HEK293 (cell line): Measurements from ENCODE around the gene EXOSC5.
A peak's percentile ranks its signal among the peaks of the same experiment; 100 is the strongest.

Experiments used
- GLI2 ChIP-seq: fragments of 450-650 bp; formaldehyde crosslinking; IDR thresholded peaks from 2 replicates; pipeline ENCODE4; 2017; ENCODE audit warnings: missing biosample characterization, missing genetic modification characterization, low read depth, borderline replicate concordance
- GLIS1 ChIP-seq: fragments of 450-650 bp; formaldehyde crosslinking; IDR thresholded peaks from 2 replicates; pipeline ENCODE4 v1.5.1; 2016; ENCODE audit warnings: missing biosample characterization, missing genetic modification characterization
- GLIS2 ChIP-seq: fragments of 450-650 bp; formaldehyde crosslinking; IDR thresholded peaks from 2 replicates; pipeline ENCODE4 v1.5.1; 2016; ENCODE audit warnings: missing biosample characterization, missing genetic modification characterization
- IKZF3 ChIP-seq: fragments of 450-650 bp; IDR thresholded peaks from 2 replicates; pipeline ENCODE4 v1.5.0; 2018; ENCODE audit warnings: missing biosample characterization, mild to moderate bottlenecking, missing genetic modification characterization, moderate library complexity
- KLF1 ChIP-seq: fragments of 450-650 bp; formaldehyde crosslinking; IDR thresholded peaks from 2 replicates; pipeline ENCODE4 v1.5.1; 2016; ENCODE audit warnings: missing biosample characterization, missing genetic modification characterization
- KLF16 ChIP-seq: fragments of 450-650 bp; formaldehyde crosslinking; IDR thresholded peaks from 2 replicates; pipeline ENCODE4 v1.5.1; 2017; ENCODE audit warnings: missing biosample characterization, missing genetic modification characterization
- KLF9 ChIP-seq: fragments of 450-650 bp; formaldehyde crosslinking; IDR thresholded peaks from 2 replicates; pipeline ENCODE4 v1.5.1; 2016; ENCODE audit warnings: missing biosample characterization, missing genetic modification characterization, low read depth
- REPIN1 ChIP-seq: fragments of 450-650 bp; formaldehyde crosslinking; IDR thresholded peaks from 2 replicates; pipeline ENCODE4 v1.5.1; 2017; ENCODE audit warnings: missing biosample characterization, missing genetic modification characterization, low read depth
- ZNF248 ChIP-seq: fragments of 450-650 bp; formaldehyde crosslinking; IDR thresholded peaks from 2 replicates; pipeline ENCODE4 v1.5.1; 2017; ENCODE audit warnings: missing biosample characterization, missing genetic modification characterization
- ZNF274 ChIP-seq, 2 experiments: fragments of 200-500 bp in 1 of 2; fragments of 450-650 bp in 1 of 2; sonication (Bioruptor generic) in 1 of 2; formaldehyde crosslinking in 1 of 2; IDR thresholded peaks; 2 replicates each; pipeline versions ENCODE4 v1.5.1 to v1.6.1; 2014 to 2016; ENCODE audit warnings: borderline replicate concordance in 1 of 2, inconsistent platforms in 1 of 2, low read length in 1 of 2, missing biosample characterization in 1 of 2, missing genetic modification characterization in 1 of 2
- ZNF423 ChIP-seq: fragments of 450-650 bp; formaldehyde crosslinking; IDR thresholded peaks from 2 replicates; pipeline ENCODE4 v1.5.1; 2016; ENCODE audit warnings: missing biosample characterization, missing genetic modification characterization
- ZNF433 ChIP-seq: fragments of 450-650 bp; formaldehyde crosslinking; IDR thresholded peaks from 2 replicates; pipeline ENCODE4 v1.5.1; 2016; ENCODE audit warnings: missing biosample characterization, missing genetic modification characterization, low read depth
- ZNF501 ChIP-seq: fragments of 450-650 bp; formaldehyde crosslinking; IDR thresholded peaks from 2 replicates; pipeline ENCODE4 v1.5.1; 2016; ENCODE audit warnings: missing biosample characterization, missing genetic modification characterization
- ZNF529 ChIP-seq: fragments of 450-650 bp; formaldehyde crosslinking; IDR thresholded peaks from 2 replicates; pipeline ENCODE4 v1.5.1; 2017; ENCODE audit warnings: missing genetic modification characterization, missing biosample characterization; ENCODE audit not compliant: insufficient replicate concordance
- ZNF571 ChIP-seq: fragments of 450-650 bp; formaldehyde crosslinking; IDR thresholded peaks from 2 replicates; pipeline ENCODE4 v1.5.0; 2017; ENCODE audit warnings: missing biosample characterization, missing genetic modification characterization
- ZNF596 ChIP-seq: fragments of 450-650 bp; IDR thresholded peaks from 2 replicates; pipeline ENCODE4 v1.5.0; 2018; ENCODE audit warnings: missing biosample characterization, mild to moderate bottlenecking, missing genetic modification characterization, moderate library complexity
- ZNF624 ChIP-seq: fragments of 450-650 bp; formaldehyde crosslinking; IDR thresholded peaks from 2 replicates; pipeline ENCODE4 v1.5.1; 2017; ENCODE audit warnings: missing biosample characterization, missing genetic modification characterization
- ZNF654 ChIP-seq: fragments of 450-650 bp; formaldehyde crosslinking; IDR thresholded peaks from 2 replicates; pipeline ENCODE4 v1.5.1; 2016; ENCODE audit warnings: low read depth, missing biosample characterization, missing genetic modification characterization
- ZNF677 ChIP-seq: fragments of 450-650 bp; IDR thresholded peaks from 2 replicates; pipeline ENCODE4 v1.5.0; 2018; ENCODE audit warnings: missing biosample characterization, mild to moderate bottlenecking, missing genetic modification characterization, moderate library complexity
- ZNF747 ChIP-seq: fragments of 450-650 bp; formaldehyde crosslinking; IDR thresholded peaks from 2 replicates; pipeline ENCODE4 v1.5.1; 2016; ENCODE audit warnings: missing biosample characterization, missing genetic modification characterization
- TF ChIP-seq, protein P1 (sequence below): fragments of 450-650 bp; formaldehyde crosslinking; IDR thresholded peaks from 2 replicates; pipeline ENCODE4 v1.5.1; 2016; ENCODE audit warnings: missing biosample characterization, missing genetic modification characterization
- TF ChIP-seq, protein P2 (sequence below): fragments of 450-650 bp; formaldehyde crosslinking; IDR thresholded peaks from 2 replicates; pipeline ENCODE4 v1.5.1; 2016; ENCODE audit warnings: missing biosample characterization, missing genetic modification characterization, low read depth
- TF ChIP-seq, protein P3 (sequence below): fragments of 450-650 bp; formaldehyde crosslinking; IDR thresholded peaks from 2 replicates; pipeline ENCODE4 v1.5.1; 2016; ENCODE audit warnings: missing biosample characterization, missing genetic modification characterization
- TF ChIP-seq, protein P4 (sequence below): fragments of 450-650 bp; formaldehyde crosslinking; IDR thresholded peaks from 2 replicates; pipeline ENCODE4 v1.5.0; 2017; ENCODE audit warnings: missing biosample characterization, missing genetic modification characterization, borderline replicate concordance
- TF ChIP-seq, protein P5 (sequence below): fragments of 450-650 bp; formaldehyde crosslinking; IDR thresholded peaks from 2 replicates; pipeline ENCODE4 v1.5.1; 2017; ENCODE audit warnings: missing biosample characterization, missing genetic modification characterization
- TF ChIP-seq, protein P6 (sequence below): fragments of 450-650 bp; formaldehyde crosslinking; IDR thresholded peaks from 2 replicates; pipeline ENCODE4 v1.5.1; 2017; ENCODE audit warnings: missing biosample characterization, missing genetic modification characterization

The EXOSC5 gene

DNA sequence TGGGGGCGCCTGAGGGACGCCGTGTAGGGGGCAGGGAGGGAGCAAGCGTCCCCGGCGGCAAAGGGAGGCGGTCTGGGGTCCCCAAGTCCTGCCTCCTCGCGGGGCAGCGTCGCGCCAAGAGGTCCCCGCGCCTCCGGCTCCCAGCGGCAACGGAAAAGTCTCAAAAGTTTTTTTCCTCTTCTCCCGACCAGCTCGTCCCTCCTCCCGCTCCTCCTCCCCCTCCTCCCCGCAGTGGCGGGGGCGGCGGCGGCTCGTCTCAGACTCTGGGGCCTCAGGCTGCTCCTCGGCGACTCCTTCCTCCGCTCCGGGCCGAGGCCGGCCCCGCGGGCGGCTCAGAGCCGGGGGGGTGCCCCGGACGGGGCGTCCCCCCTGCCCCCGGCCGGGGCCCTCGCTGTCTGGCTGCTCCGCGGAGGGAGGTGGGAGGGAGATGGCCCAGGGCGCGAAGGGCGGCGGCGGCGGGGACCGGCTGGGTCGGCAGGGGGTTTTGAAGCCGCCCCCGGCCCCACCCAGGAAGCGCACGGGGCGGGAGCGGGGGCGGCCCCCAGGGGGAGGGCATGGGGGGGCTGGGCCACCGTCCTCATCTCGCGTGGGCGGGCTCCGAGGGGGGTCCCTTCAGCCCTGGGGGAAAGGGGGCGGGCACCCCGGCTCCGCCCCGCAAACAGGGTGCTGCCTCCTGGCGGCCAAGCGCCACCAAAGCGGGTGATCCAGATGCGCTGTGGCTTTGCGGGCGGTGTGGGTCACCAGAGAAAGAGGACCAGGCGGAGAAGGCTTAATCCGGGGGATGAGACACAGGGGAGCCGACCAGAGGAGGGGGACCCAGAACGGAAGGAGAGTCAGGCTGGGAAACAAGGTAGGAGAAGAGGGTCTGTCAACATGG lies 43.5 kb downstream of the EXOSC5 start, which contains the start of gene TGFB1 (continued):
- TF ChIP-seq IKZF3 (tag by site-specific recombination), result peak; percentile 69
- TF ChIP-seq ZNF624 (tag by site-specific recombination), result no peak
- peak; percentile 93 for TF ChIP-seq KLF1 (tag by site-specific recombination)
- TF ChIP-seq REPIN1, result no peak
- TF ChIP-seq ZNF248, result no peak
- TF ChIP-seq GLIS2 (tag by site-specific recombination), result peak; percentile 88
- TF ChIP-seq ZNF529 (tag by site-specific recombination), result no peak
- no peak; the same call in 1 of the 2 replicates for TF ChIP-seq ZNF677 (tag by site-specific recombination)
- TF ChIP-seq, protein P1, sequence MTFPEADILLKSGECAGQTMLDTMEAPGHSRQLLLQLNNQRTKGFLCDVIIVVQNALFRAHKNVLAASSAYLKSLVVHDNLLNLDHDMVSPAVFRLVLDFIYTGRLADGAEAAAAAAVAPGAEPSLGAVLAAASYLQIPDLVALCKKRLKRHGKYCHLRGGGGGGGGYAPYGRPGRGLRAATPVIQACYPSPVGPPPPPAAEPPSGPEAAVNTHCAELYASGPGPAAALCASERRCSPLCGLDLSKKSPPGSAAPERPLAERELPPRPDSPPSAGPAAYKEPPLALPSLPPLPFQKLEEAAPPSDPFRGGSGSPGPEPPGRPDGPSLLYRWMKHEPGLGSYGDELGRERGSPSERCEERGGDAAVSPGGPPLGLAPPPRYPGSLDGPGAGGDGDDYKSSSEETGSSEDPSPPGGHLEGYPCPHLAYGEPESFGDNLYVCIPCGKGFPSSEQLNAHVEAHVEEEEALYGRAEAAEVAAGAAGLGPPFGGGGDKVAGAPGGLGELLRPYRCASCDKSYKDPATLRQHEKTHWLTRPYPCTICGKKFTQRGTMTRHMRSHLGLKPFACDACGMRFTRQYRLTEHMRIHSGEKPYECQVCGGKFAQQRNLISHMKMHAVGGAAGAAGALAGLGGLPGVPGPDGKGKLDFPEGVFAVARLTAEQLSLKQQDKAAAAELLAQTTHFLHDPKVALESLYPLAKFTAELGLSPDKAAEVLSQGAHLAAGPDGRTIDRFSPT (tag by site-specific recombination), result 0 out of 2 replicates have a peak, but pooled peaks have one; percentile 59
- TF ChIP-seq, protein P2, sequence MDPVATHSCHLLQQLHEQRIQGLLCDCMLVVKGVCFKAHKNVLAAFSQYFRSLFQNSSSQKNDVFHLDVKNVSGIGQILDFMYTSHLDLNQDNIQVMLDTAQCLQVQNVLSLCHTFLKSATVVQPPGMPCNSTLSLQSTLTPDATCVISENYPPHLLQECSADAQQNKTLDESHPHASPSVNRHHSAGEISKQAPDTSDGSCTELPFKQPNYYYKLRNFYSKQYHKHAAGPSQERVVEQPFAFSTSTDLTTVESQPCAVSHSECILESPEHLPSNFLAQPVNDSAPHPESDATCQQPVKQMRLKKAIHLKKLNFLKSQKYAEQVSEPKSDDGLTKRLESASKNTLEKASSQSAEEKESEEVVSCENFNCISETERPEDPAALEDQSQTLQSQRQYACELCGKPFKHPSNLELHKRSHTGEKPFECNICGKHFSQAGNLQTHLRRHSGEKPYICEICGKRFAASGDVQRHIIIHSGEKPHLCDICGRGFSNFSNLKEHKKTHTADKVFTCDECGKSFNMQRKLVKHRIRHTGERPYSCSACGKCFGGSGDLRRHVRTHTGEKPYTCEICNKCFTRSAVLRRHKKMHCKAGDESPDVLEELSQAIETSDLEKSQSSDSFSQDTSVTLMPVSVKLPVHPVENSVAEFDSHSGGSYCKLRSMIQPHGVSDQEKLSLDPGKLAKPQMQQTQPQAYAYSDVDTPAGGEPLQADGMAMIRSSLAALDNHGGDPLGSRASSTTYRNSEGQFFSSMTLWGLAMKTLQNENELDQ (tag by site-specific recombination), result no peak
- TF ChIP-seq, protein P3, sequence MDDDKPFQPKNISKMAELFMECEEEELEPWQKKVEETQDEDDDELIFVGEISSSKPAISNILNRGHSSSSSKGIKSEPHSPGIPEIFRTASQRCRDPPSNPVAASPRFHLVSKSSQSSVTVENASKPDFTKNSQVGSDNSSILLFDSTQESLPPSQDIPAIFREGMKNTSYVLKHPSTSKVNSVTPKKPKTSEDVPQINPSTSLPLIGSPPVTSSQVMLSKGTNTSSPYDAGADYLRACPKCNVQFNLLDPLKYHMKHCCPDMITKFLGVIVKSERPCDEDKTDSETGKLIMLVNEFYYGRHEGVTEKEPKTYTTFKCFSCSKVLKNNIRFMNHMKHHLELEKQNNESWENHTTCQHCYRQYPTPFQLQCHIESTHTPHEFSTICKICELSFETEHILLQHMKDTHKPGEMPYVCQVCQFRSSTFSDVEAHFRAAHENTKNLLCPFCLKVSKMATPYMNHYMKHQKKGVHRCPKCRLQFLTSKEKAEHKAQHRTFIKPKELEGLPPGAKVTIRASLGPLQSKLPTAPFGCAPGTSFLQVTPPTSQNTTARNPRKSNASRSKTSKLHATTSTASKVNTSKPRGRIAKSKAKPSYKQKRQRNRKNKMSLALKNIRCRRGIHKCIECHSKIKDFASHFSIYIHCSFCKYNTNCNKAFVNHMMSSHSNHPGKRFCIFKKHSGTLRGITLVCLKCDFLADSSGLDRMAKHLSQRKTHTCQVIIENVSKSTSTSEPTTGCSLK (tag by site-specific recombination), result no peak
- no peak for TF ChIP-seq ZNF571
- no peak for TF ChIP-seq ZNF501 (tag by site-specific recombination)
- TF ChIP-seq ZNF596 (tag by site-specific recombination), result no peak
- TF ChIP-seq ZNF433 (tag by site-specific recombination), result no peak
- peak; percentile 95 for TF ChIP-seq GLIS1 (tag by site-specific recombination)
- TF ChIP-seq ZNF423, result peak; percentile 78
- TF ChIP-seq, protein P4, sequence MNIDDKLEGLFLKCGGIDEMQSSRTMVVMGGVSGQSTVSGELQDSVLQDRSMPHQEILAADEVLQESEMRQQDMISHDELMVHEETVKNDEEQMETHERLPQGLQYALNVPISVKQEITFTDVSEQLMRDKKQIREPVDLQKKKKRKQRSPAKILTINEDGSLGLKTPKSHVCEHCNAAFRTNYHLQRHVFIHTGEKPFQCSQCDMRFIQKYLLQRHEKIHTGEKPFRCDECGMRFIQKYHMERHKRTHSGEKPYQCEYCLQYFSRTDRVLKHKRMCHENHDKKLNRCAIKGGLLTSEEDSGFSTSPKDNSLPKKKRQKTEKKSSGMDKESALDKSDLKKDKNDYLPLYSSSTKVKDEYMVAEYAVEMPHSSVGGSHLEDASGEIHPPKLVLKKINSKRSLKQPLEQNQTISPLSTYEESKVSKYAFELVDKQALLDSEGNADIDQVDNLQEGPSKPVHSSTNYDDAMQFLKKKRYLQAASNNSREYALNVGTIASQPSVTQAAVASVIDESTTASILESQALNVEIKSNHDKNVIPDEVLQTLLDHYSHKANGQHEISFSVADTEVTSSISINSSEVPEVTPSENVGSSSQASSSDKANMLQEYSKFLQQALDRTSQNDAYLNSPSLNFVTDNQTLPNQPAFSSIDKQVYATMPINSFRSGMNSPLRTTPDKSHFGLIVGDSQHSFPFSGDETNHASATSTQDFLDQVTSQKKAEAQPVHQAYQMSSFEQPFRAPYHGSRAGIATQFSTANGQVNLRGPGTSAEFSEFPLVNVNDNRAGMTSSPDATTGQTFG (tag by site-specific recombination), result no peak
- TF ChIP-seq, protein P5, sequence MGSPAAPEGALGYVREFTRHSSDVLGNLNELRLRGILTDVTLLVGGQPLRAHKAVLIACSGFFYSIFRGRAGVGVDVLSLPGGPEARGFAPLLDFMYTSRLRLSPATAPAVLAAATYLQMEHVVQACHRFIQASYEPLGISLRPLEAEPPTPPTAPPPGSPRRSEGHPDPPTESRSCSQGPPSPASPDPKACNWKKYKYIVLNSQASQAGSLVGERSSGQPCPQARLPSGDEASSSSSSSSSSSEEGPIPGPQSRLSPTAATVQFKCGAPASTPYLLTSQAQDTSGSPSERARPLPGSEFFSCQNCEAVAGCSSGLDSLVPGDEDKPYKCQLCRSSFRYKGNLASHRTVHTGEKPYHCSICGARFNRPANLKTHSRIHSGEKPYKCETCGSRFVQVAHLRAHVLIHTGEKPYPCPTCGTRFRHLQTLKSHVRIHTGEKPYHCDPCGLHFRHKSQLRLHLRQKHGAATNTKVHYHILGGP (tag by site-specific recombination), result no peak
- TF ChIP-seq KLF16 (tag by site-specific recombination), result peak; percentile 92
- TF ChIP-seq, protein P6, sequence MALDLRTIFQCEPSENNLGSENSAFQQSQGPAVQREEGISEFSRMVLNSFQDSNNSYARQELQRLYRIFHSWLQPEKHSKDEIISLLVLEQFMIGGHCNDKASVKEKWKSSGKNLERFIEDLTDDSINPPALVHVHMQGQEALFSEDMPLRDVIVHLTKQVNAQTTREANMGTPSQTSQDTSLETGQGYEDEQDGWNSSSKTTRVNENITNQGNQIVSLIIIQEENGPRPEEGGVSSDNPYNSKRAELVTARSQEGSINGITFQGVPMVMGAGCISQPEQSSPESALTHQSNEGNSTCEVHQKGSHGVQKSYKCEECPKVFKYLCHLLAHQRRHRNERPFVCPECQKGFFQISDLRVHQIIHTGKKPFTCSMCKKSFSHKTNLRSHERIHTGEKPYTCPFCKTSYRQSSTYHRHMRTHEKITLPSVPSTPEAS (tag by site-specific recombination), result no peak
- peak; percentile 92 for TF ChIP-seq KLF9
- TF ChIP-seq GLI2, result no peak
- no peak; the same call in 1 of the 2 replicates for TF ChIP-seq ZNF654 (tag by site-specific recombination)
- TF ChIP-seq ZNF747 (tag by site-specific recombination), result no peak
- TF ChIP-seq ZNF274 (IDR thresholded peaks at IDR 0.05; ENCODE audit: low read length), result no peak
- TF ChIP-seq ZNF274 (tag by site-specific recombination; IDR thresholded peaks at IDR 0.05; ENCODE audit: borderline replicate concordance), result no peak
